Thyroid gland (tissue), 4 donors: ENCODE results near the gene ELMO1.

Experiments used
- CTCF ChIP-seq, 6 experiments: fragments of 200-600 bp in 3 of 6; fragments of 450-650 bp in 3 of 6; sonication (generic) in 3 of 6; IDR thresholded peaks; one replicate each; pipeline ENCODE4 v1.5.1; 2016 to 2019; ENCODE audit warnings: antibody characterized with exemption in 6 of 6, mild to moderate bottlenecking in 2 of 6, inconsistent platforms in 1 of 6, moderate library complexity in 1 of 6
- POLR2A ChIP-seq, 2 donors: fragments of 450-650 bp; IDR thresholded peaks; one replicate each; pipeline ENCODE4 v1.6.1; 2017; ENCODE audit warnings: antibody characterized with exemption in 2 of 2, mild to moderate bottlenecking in 2 of 2, moderate library complexity in 1 of 2

- TF ChIP-seq CTCF (IDR thresholded peaks at IDR 0.05) (no peak), POLR2A (IDR thresholded peaks at IDR 0.05) (no peak)
Measured at GRCh38 chr7:37448011-37448635, 541 bp downstream of the ELMO1 start.
